ENCODE results near the gene SLC44A1.

- TF ChIP-seq MLX (CRISPR knock-in tag; IDR thresholded peaks at IDR 0.05) (no peak), TAF1 (CRISPR knock-in tag; IDR thresholded peaks at IDR 0.05) (no peak), POLR2A (IDR thresholded peaks at IDR 0.05; ENCODE audit: insufficient read depth in 1 of 2, low read depth in 2 of 2, low read length in 2 of 2) (no peak), REST (IDR thresholded peaks at IDR 0.05; ENCODE audit: borderline replicate concordance in 1 of 2, low read depth in 1 of 2, low read length in 2 of 2) (no peak), PHF8 (CRISPR knock-in tag; IDR thresholded peaks at IDR 0.05) (no peak), FOXK2 (IDR thresholded peaks at IDR 0.05) (no peak), TARDBP (CRISPR knock-in tag; IDR thresholded peaks at IDR 0.05) (no peak), KAT2B (IDR thresholded peaks at IDR 0.05; ENCODE audit: borderline replicate concordance, low read depth, low read length) (no peak)
Observed at GRCh38 chr9:105359892-105360291, 115.4 kb downstream of the SLC44A1 start.
